DMS 273 (cell line): ENCODE results near the gene ADGRL1.

Experiments
- DNase-seq: peaks from one replicate; lab custom pipeline; 2025; ENCODE audit not compliant: unreplicated experiment; lab: John Stamatoyannopoulos, UW

ADGRL1 gene

GRCh38 chr19:14142262-14143190 lies 63.4 kb downstream of the ADGRL1 start:
- DNase-seq: no peak

GRCh38 chr19:14141041-14141440 lies 64.9 kb downstream of the ADGRL1 start:
- no peak for DNase-seq

GRCh38 chr19:14139944-14140343 lies 66.0 kb downstream of the ADGRL1 start:
- DNase-seq: no peak

GRCh38 chr19:14138576-14139265 lies 67.2 kb downstream of the ADGRL1 start:
- DNase-seq: no peak

GRCh38 chr19:14136509-14137281 lies 69.3 kb downstream of the ADGRL1 start, which contains the start of gene ASF1B:
TSS of gene ASF1B (minus strand) at chr19:14136589. CDS start at chr19:14136456, 133 bp downstream.
- peak; percentile 100 for DNase-seq

- DNase-seq: no peak
Measured at GRCh38 chr19:14135985-14136508, 69.9 kb downstream of the ADGRL1 start.

GRCh38 chr19:14135355-14135754 lies 70.6 kb downstream of the ADGRL1 start:
- DNase-seq: no peak

GRCh38 chr19:14127929-14128509 lies 78.0 kb downstream of the ADGRL1 start:
- no peak for DNase-seq

GRCh38 chr19:14127176-14127575 lies 78.8 kb downstream of the ADGRL1 start:
- DNase-seq: no peak

- no peak for DNase-seq
Measured at GRCh38 chr19:14122924-14123323, 83.0 kb downstream of the ADGRL1 start.

- DNase-seq: no peak
Measured at GRCh38 chr19:14120497-14120780, 85.5 kb downstream of the ADGRL1 start.

GRCh38 chr19:14119644-14120496 lies 86.1 kb downstream of the ADGRL1 start:
- no peak for DNase-seq

- DNase-seq: no peak
Measured at GRCh38 chr19:14119146-14119545, 86.8 kb downstream of the ADGRL1 start.

- DNase-seq: peak; percentile 56
Measured at GRCh38 chr19:14118165-14119051, 87.6 kb downstream of the ADGRL1 start.

GRCh38 chr19:14117668-14118164 lies 88.3 kb downstream of the ADGRL1 start, which contains the start of gene PRKACA:
TSS of gene PRKACA (minus strand) at chr19:14117762. CDS start at chr19:14117547, 215 bp downstream.
- peak; percentile 99 for DNase-seq

- DNase-seq: peak; percentile 59
Measured at GRCh38 chr19:14116918-14117578, 88.9 kb downstream of the ADGRL1 start.

GRCh38 chr19:14116525-14116917 lies 89.4 kb downstream of the ADGRL1 start:
- DNase-seq: no peak

GRCh38 chr19:14115756-14116155 lies 90.2 kb downstream of the ADGRL1 start:
- DNase-seq: no peak
